H54 (cell line): ENCODE data around the gene MICA.

Experiments
- DNase-seq: peaks from one replicate; pipeline ENCODE4 v3.0.0; 2011; ENCODE audit warnings: low spot score, mixed read lengths; ENCODE audit not compliant: insufficient read length
- FAIRE-seq: peaks from 3 replicates; lab custom pipeline; 2011; peaks lifted over from hg19 to GRCh38; lab: Jason Lieb, UNC
- POLR2A ChIP-seq: IDR thresholded peaks from 2 replicates; pipeline ENCODE4 v1.6.1; 2011; ENCODE audit warnings: low read depth, mild to moderate bottlenecking, low read length

MICA gene

DNA sequence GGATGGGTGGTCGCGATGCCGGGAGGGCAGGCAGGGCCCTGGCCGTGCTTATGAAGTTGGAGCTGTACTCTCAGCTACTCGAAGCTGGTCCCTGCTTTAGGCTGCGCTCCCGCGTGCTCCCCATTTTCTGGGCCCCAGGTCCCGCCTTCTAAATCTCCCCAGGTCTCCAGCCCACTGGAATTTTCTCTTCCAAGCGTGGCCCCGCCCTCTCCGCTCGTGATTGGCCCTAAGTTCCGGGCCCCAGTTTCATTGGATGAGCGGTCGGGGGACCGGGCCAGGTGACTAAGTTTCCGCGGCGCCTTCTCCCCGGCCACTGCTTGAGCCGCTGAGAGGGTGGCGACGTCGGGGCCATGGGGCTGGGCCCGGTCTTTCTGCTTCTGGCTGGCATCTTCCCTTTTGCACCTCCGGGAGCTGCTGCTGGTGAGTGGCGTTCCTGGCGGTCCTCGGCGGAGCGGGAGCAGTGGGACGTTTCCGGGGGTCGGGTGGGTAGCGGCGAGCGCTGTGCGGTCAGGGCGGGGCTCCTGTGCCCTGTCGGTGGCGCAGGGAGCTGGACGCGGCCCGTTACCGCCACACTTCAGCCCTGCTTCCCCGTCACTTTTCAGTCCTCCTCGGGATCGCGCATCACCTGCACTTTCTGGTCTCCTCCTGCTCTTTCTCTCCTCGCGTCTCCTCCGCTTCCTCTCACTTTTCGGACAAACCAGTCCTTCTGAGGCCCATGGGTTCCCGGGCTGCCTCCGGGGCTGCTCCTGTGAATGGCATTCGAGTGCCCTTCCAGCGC is at the start of gene MICA:
Gene MICA, plus strand, starts transcription at position 313 of the 778 bp plus-strand sequence. Its CDS starts 38 bp downstream, at position 351.
- FAIRE-seq (no peak), DNase-seq (peak; percentile 81)

GRCh38 chr6:31354158-31354863 is 49.1 kb upstream of the MICA start:
- FAIRE-seq (no peak), DNase-seq (no peak)
- no peak for TF ChIP-seq POLR2A

More for the DNA sequence above, at the start of gene MICA:
- TF ChIP-seq POLR2A: peak; percentile 78

- no peak for FAIRE-seq
Observed at GRCh38 chr6:31354864-31355582, 48.4 kb upstream of the MICA start.

GRCh38 chr6:31355583-31355948 is 47.8 kb upstream of the MICA start:
- DNase-seq (no peak), FAIRE-seq (no peak)
- no peak for TF ChIP-seq POLR2A

More at GRCh38 chr6:31354864-31355582, 48.4 kb upstream of the MICA start:
- no peak for DNase-seq
- TF ChIP-seq POLR2A: no peak

DNA sequence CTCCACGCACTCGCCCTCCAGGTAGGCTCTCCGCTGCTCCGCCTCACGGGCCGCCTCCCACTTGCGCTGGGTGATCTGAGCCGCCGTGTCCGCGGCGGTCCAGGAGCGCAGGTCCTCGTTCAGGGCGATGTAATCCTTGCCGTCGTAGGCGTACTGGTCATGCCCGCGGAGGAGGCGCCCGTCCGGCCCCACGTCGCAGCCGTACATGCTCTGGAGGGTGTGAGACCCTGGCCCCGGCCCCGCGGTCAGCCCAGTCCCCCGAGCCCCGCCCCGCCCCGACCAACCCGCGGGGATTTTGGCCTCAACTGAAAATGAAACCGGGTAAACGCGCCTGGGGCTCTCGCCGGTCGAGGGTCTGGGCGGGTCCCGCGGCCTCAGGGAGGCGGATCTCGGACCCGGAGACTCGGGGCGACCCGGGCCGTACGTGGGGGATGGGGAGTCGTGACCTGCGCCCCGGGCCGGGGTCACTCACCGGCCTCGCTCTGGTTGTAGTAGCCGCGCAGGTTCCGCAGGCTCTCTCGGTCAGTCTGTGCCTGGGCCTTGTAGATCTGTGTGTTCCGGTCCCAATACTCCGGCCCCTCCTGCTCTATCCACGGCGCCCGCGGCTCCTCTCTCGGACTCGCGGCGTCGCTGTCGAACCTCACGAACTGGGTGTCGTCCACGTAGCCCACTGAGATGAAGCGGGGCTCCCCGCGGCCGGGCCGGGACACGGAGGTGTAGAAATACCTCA is 47.0 kb upstream of the MICA start:
- FAIRE-seq (no peak), DNase-seq (no peak)
- TF ChIP-seq POLR2A: no peak

DNA sequence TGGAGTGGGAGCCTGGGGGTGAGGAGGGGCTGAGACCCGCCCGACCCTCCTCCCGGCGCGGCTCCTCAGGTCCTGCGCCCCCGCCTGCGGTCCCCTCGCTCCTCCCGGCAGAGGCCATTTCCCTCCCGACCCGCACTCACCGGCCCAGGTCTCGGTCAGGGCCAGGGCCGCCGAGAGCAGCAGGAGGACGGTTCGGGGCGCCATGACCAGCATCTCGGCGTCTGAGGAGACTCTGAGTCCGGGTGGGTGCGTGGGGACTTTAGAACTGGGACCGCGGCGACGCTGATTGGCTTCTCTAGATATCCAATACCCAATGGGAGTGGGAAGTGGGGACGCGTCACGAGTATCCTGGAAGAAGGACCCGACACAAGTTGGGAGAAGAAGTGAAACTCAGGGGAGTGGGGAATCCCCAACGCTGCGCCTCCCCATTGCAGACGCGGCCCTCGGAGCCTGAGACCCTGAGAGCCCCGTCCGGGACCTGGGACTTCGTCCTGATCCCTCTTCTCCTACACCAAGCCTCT is 46.4 kb upstream of the MICA start, which contains the start of gene HLA-B:
Gene HLA-B, minus strand, starts transcription at position 234 of the 521 bp plus-strand sequence. Its CDS starts 21 bp downstream, at position 213.
- DNase-seq (peak; percentile 84), FAIRE-seq (peak; percentile 58)
- peak; percentile 89 for TF ChIP-seq POLR2A

GRCh38 chr6:31357886-31358285 is 45.5 kb upstream of the MICA start:
- FAIRE-seq: no peak
- no peak for TF ChIP-seq POLR2A
- no peak for DNase-seq

DNA sequence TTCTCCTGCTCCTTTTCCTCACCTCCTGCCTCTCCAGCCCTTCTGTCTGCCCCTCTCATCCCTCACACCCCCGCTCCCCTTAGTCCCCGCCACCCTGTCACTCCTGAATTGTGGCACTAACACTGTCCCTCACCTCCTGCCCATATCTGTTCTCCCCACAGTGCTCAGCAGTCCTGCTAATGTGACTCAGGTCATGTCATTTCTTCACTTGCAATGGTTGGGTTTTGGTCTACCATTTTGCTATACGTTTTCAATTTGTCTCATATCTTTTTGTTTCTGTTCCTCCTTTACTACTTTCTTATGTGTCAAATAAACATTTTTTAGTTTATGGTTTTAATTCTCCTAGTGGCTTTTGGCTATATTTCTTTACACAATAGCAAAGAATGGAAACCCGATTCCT is 45.1 kb upstream of the MICA start:
- no peak for FAIRE-seq
- no peak for DNase-seq
- no peak for TF ChIP-seq POLR2A

GRCh38 chr6:31359581-31359980 is 43.8 kb upstream of the MICA start:
- no peak for DNase-seq
- no peak for TF ChIP-seq POLR2A
- no peak for FAIRE-seq

- DNase-seq (no peak), FAIRE-seq (no peak)
- TF ChIP-seq POLR2A: no peak
Observed at GRCh38 chr6:31362751-31363150, 40.6 kb upstream of the MICA start.

- DNase-seq (no peak), FAIRE-seq (no peak)
- TF ChIP-seq POLR2A: no peak
Observed at GRCh38 chr6:31363811-31364210, 39.6 kb upstream of the MICA start.

DNA sequence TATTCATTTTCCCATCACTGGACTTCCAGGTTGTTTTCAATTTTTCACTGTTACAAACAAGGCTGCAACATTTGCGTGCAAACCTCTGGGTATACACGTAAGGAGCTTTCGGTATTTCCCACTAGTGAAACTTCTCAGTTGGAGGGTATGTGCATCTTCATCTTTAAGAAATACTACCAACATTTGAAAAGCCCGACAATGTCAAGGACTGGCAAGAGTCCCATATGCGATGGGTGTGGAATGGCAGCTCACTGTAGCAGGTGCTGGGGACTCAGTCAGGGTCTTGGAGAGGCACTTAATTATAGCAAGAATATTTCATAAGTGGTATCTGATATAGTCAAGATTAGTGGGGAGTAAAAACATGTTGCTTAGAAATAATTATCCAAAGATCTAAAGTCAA is 37.5 kb upstream of the MICA start:
- no peak for DNase-seq
- FAIRE-seq: no peak
- no peak for TF ChIP-seq POLR2A

DNA sequence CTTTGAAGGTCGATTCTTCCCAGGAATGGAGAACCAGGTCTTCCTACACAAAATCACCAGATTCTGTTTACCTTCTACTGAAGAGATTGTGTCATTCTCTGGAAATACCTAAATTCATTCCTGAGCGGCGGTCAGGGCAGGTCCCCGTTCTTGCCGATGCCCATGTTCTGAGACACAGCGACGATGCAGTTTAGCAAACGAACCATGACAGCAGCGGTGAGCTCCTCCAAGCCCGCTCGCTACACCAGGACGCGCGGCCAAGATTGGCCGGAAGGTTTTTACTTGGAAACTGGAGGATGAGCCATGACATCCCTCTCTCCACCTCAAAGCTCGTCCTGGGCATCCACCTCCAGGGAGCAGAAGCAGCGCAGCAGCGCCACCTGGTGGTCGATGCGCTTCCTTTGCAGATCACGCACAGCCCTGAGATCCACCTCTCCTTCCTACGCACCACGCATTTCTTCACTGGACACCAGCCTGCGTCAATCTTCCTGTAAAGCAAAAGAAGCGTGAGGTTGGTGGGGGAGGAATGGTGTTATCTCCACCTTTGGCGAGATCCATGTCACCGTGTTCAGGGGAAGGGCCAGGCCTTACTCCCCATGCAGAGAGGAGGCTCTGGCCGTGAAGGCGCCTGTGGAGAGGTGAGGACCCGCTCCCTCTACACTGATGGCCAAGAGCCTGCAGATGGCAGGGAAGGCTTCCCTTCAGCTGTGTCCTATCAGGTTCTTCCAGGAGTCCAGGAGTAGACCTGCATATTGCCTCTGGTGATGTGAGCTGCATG is 36.5 kb upstream of the MICA start:
- peak; percentile 95 for FAIRE-seq

More for the DNA sequence above, 36.5 kb upstream of the MICA start:
- TF ChIP-seq POLR2A: no peak
- DNase-seq: peak; percentile 88
